Measurements from ENCODE around the gene RRP1B.

GRCh38 chr21:43626390-43626789 lies 33.0 kb upstream of the RRP1B start:
- TF ChIP-seq EZH2 (IDR thresholded peaks at IDR 0.05; ENCODE audit: insufficient read depth, poor library complexity, severe bottlenecking) (no peak), EZH2phosphoT487 (IDR thresholded peaks at IDR 0.05; ENCODE audit: insufficient read depth, low read depth) (no peak)
